Ishikawa (cell line): ENCODE measurements around the gene ANKMY1.

Source experiments
- CEBPB ChIP-seq: IDR thresholded peaks from 2 replicates; pipeline ENCODE4 v1.6.1; 2012
- CREB1 ChIP-seq: IDR thresholded peaks from 2 replicates; pipeline ENCODE4 v1.6.1; 2012; ENCODE audit warnings: low read depth
- EGR1 ChIP-seq: IDR thresholded peaks from 2 replicates; pipeline ENCODE4 v1.6.1; 2012
- EP300 ChIP-seq: IDR thresholded peaks from 2 replicates; pipeline ENCODE4 v1.6.1; 2012; ENCODE audit warnings: borderline replicate concordance
- FOXM1 ChIP-seq: IDR thresholded peaks from 2 replicates; pipeline ENCODE4 v1.6.1; 2012; ENCODE audit warnings: low read depth, borderline replicate concordance
- MAX ChIP-seq: IDR thresholded peaks from 2 replicates; pipeline ENCODE4 v1.6.1; 2012
- NFIC ChIP-seq: IDR thresholded peaks from 2 replicates; pipeline ENCODE4 v1.6.1; 2012
- RAD21 ChIP-seq: IDR thresholded peaks from 2 replicates; pipeline ENCODE4 v1.6.1; 2012; ENCODE audit warnings: low read depth
- TAF1 ChIP-seq: IDR thresholded peaks from 2 replicates; pipeline ENCODE4 v1.6.1; 2012; ENCODE audit warnings: low read depth, mild to moderate bottlenecking
- TCF12 ChIP-seq: IDR thresholded peaks from 2 replicates; pipeline ENCODE4 v1.6.1; 2012; ENCODE audit warnings: low read depth
- TEAD4 ChIP-seq: IDR thresholded peaks from 2 replicates; pipeline ENCODE4 v1.6.1; 2012
- USF1 ChIP-seq: IDR thresholded peaks from 2 replicates; pipeline ENCODE4 v1.6.1; 2012
- YY1 ChIP-seq: IDR thresholded peaks from 2 replicates; pipeline ENCODE4 v1.6.1; 2012; ENCODE audit warnings: low read depth
- ZBTB7A ChIP-seq: IDR thresholded peaks from 2 replicates; pipeline ENCODE4 v1.6.1; 2012; ENCODE audit warnings: low read depth
- TF ChIP-seq, protein P1 (sequence below): IDR thresholded peaks from 2 replicates; pipeline ENCODE4 v1.6.1; 2012; ENCODE audit warnings: low read depth, mild to moderate bottlenecking

ANKMY1 gene

GRCh38 chr2:240523451-240524281 is 34.1 kb downstream of the ANKMY1 start:
- TF ChIP-seq YY1 (no peak), TAF1 (no peak), FOXM1 (no peak), ZBTB7A (no peak), TCF12 (no peak), NFIC (no peak), CREB1 (no peak), EP300 (no peak), USF1 (no peak), CEBPB (no peak)
- TF ChIP-seq, protein P1, sequence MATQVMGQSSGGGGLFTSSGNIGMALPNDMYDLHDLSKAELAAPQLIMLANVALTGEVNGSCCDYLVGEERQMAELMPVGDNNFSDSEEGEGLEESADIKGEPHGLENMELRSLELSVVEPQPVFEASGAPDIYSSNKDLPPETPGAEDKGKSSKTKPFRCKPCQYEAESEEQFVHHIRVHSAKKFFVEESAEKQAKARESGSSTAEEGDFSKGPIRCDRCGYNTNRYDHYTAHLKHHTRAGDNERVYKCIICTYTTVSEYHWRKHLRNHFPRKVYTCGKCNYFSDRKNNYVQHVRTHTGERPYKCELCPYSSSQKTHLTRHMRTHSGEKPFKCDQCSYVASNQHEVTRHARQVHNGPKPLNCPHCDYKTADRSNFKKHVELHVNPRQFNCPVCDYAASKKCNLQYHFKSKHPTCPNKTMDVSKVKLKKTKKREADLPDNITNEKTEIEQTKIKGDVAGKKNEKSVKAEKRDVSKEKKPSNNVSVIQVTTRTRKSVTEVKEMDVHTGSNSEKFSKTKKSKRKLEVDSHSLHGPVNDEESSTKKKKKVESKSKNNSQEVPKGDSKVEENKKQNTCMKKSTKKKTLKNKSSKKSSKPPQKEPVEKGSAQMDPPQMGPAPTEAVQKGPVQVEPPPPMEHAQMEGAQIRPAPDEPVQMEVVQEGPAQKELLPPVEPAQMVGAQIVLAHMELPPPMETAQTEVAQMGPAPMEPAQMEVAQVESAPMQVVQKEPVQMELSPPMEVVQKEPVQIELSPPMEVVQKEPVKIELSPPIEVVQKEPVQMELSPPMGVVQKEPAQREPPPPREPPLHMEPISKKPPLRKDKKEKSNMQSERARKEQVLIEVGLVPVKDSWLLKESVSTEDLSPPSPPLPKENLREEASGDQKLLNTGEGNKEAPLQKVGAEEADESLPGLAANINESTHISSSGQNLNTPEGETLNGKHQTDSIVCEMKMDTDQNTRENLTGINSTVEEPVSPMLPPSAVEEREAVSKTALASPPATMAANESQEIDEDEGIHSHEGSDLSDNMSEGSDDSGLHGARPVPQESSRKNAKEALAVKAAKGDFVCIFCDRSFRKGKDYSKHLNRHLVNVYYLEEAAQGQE, result no peak

GRCh38 chr2:240522406-240522805 is 35.4 kb downstream of the ANKMY1 start:
- TF ChIP-seq TEAD4, result no peak
- TF ChIP-seq MAX, result no peak
- no peak for TF ChIP-seq YY1
- no peak for TF ChIP-seq EP300
- TF ChIP-seq NFIC, result no peak
- no peak for TF ChIP-seq EGR1
- TF ChIP-seq, protein P1, result no peak
- no peak for TF ChIP-seq FOXM1
- no peak for TF ChIP-seq ZBTB7A

DNA sequence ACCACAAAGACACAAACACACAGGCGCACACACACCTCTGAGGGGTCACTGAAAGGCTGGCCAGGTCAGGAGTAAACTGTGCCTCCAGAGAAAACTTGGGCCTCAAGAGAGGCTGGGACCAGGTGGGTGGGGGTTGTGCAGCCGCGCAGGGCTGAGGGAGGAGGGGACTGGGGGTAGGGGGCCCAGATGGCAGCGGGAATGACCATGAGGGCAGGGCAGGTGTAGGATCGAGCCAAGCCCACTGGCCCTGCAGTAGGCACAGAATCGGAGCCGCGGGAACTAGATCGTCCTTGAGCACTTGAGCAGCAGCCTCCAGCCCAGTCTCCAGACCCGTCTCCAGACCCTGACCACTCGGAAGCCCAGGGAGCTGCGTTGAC is 36.8 kb downstream of the ANKMY1 start:
- TF ChIP-seq YY1, result no peak
- no peak for TF ChIP-seq FOXM1
- no peak for TF ChIP-seq EGR1
- no peak for TF ChIP-seq RAD21
- no peak for TF ChIP-seq TCF12
- no peak for TF ChIP-seq NFIC
- TF ChIP-seq EP300, result no peak
- TF ChIP-seq, protein P1, result no peak
- TF ChIP-seq TAF1, result no peak

- TF ChIP-seq TAF1, result no peak
- TF ChIP-seq MAX, result no peak
These were observed 37.4 kb downstream of the ANKMY1 start for GRCh38 chr2:240520130-240520973.
